Activated CD8-positive, alpha-beta memory T cell treated with anti-CD3 and anti-CD28 coated beads, Interleukin-2, amount 50 U/mL, for 48 hours (primary cell): ENCODE measurements around the gene UGT1A6.
A peak's percentile ranks its signal among the peaks of the same experiment; 100 is the strongest.
"Not testable (repeated sequence)": the region's sequence is repeated elsewhere in the genome, so short reads cannot be mapped to it uniquely, and the experiment has no call there.

Source experiments
- DNase-seq: peaks from one replicate; pipeline ENCODE4 v3.0.0-alpha.2; 2020

UGT1A6 gene

DNA sequence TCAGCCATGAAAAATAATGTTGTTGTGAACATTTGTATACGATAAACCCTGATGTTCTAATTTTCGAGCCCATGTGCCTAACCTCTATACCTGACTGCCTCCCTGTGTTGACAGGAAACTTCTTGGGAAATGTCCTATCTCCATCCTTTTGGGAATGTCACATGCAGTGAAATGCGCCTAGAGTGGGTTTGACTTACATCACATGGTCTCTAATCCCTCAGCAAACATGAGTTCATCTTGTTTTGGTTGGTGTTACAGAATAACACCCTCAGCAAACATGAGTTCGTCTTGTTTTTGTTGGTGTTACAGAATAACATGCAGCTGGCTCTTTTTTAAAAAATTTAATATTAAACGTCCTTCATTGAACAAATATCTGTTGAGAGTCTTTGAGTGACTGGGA lies 4.3 kb upstream of the UGT1A6 start:
- DNase-seq: no peak

- no peak for DNase-seq
Measured at GRCh38 chr2:233689031-233689430, 3.7 kb upstream of the UGT1A6 start.

DNA sequence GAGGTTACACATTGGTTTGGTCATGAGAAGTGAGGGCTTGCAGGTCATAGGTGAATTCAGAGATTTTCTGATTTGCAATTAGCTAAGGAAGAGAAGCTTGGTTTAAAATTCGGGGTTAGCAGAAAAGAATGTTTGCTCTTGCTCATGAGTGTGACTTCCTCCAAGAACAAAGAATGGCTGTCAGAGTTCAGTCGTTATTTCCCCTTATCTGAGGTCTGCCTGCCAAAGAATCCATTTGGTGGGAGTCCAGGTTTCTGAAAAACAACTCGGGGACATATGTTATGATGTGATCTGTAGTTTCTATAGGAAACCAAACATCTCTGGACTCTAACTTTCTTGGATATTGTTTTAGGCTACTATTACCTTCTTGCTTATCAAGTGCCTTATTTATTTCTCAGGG lies 3.2 kb upstream of the UGT1A6 start:
- no peak for DNase-seq

DNA sequence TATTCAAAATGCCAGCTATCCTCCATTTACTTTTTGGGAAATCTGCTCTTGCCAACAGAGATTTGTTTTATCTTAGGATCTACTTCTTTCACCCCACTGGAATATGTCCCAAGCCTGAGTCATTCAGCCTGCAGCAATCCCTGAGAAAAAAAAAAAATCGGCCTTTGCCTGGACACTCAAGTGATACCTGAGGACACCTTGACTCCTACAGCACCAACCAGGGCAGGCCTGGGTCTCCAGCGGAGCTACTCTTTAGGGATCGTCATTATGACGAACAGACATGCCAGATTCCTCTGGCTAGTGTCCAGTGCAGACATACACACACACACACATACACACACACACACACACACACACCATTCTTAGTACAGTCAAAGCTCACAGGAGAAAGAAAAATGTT lies 2.2 kb upstream of the UGT1A6 start:
- no peak for DNase-seq

DNA sequence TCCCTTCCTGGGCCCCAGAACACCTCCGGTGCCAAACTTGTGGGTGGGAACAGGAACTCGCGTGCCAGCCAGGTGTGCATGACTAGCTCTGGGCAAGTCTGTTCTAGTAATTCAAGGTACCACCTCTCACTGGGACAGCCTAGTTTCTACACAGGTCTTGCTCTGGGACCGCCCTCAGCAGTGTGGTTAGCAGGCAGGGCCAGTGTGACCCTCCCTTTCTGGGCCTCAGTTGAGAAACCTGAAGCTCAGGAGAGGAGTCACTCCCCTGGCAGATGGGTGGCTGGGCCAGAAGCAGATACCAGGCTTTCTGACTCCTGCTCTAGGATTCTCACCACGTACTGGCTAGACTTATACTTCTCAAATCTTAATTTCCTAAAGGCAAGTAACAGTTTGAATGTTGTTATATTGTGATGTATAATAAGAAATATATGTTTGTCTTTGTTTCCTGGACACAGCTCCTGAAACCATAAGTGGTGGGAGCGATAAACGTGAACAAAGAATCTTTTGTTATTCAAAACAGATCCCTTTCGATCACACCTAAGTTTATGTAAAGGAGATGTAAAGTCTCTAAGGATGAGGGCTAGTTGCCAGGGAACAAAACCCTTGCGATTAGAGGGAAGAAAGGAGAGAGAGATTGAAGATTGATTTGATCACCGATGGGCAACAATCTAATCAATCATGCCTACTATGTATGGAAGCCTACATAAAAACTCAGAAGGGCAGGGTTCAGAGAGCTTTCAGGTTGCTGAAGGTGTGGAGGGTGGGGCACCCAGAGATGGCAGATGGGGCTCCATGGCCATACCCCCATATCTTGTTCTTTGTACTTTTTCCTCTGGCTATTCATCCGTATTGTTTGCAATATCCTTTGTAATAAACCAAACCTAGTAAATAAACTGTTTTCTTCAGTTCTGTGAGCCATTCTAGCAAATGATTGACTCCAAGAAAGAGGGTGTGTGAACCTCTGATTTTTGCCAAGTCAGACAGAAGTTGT lies 952 bp upstream of the UGT1A6 start:
- DNase-seq: no peak

GRCh38 chr2:233693963-233694362 lies 1.3 kb downstream of the UGT1A6 start:
- DNase-seq: no peak

DNA sequence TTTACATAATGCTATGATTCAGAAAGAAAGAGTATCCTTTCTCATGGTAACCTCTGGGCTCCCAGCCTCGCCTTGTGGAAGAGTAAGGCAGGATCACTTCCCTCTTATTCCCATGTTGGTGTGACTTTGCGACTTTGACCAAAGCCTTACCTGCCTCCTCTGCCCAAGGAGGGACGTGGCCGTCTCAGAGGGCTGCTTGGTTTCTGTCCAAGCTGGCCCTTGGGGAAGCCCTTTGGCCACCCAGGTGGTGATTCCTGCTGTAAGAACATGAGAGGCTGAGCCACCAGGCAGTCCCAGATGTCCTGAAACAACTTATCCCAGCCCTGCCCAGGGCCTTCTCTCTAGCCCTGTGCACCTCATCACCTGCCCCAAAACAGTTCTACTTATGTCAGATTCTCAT lies 6.0 kb downstream of the UGT1A6 start:
- no peak for DNase-seq

DNA sequence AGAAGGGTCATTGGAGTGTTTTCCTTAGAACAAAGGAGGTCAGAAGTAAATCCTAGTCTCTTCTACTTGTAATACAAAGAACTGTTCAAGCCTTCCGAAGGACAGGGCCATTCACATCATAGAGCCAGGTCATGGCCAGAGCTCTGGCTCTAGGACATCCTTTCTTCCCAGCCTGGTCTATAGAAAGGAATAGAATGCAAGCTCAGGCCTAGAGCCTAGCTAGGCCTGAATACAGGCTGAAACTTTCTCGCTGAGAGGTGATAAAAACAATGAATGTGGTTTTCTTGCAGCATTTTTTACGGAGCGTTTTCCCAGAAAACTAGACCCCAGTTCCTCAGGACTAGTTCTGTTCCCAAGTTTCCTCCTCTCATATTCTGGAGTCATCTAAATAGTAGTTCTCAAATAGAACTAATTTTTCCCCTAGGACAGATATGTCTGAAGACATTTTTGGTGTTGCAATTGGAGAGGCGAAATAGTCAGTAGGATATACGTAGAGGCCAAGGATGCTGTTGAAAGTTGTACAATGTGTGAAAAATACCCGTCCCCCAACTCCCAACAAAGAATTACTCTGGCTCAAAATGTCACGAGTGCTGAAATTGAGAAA lies 6.8 kb downstream of the UGT1A6 start:
- DNase-seq: no peak

DNA sequence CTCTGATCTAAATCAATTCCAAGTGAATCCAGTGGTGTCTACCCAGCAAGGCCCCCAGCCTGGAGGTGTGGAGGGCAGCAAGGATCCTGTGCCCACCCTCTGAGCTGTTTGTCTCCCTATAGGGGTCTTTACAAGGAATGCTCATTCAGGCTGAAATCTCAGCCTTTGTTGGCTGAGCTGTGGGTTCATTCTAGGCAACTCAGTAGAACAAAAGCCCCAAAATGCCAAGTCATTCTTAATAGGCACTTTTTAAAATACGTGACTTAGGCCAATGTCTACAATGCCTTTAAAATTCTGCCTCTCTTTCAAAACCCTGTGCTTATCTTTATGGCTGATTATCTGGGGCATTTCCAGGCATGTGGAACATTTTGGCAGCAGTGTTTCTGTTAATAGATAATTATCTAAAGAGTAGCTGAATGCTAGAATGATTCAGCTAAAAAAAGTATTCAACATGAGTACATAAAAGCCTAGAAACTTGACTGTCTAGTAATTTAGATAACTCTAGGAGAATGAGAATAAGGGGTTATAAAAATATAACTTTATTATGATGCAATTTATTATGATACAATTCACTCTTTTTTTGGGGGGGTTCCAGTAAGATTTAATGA lies 7.4 kb downstream of the UGT1A6 start:
- DNase-seq: no peak

DNA sequence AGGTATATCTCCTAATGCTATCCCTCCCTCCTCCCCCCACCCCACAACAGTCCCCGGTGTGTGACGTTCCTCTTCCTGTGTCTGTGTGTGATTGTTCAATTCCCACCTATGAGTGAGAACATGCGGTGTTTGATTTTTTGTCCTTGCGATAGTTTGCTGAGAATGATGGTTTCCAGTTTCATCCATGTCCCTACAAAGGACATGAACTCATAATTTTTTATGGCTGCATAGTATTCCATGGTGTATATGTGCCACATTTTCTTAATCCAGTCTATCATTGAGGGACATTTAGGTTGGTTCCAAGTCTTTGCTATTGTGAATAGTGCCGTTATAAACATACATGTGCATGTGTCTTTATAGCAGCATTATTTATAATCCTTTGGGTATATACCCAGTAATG lies 8.2 kb downstream of the UGT1A6 start:
- DNase-seq: not testable (repeated sequence)

- no peak for DNase-seq
Measured at GRCh38 chr2:233702238-233702637, 9.5 kb downstream of the UGT1A6 start.

DNA sequence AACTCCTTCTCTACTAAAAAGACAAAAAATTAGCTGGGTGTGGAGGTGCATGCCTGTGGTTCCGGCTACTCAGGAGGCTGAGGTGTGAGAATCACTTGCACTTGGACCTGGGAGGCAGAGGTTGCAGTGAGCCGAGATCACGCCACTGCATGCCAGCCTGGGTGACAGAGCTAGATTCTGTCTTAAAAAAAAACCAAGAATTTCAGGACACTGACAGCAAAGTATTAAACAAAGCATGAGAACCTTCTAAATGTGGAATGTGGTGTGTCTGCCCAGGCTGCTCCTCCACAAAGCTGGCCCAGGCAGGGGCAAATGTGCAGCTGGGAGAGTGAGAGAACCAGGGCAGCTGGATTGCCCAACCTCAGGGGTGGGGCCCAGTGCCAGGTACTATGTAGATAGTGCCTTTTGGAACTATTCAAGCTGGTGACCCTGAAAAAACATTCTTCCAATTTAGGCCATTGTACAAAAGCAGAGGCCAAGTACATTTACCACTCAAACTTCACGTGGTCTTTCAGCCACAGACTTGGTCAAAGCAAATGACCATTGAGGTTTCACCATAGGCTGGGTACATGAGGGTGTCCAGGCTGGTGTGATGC lies 13.3 kb downstream of the UGT1A6 start:
- DNase-seq: no peak

DNA sequence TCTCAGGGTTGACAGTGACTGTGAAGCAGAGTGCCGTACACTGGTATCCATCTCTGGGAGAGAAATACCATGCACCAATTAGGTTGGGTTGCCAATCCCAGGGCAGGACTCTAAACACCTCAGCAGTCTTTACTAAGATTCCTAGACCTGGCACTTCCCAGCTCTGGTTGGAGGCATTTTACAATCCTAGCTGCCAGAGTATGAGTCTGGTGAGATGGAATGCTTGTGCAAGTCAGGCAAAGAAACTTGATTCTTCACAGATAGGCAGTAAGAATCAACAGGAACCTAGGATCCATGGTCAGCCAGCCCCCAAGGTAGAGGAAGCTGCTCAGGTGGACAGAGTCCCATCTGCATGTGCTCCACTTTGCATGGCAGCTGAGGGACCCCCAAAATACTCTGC lies 14.0 kb downstream of the UGT1A6 start:
- no peak for DNase-seq

DNA sequence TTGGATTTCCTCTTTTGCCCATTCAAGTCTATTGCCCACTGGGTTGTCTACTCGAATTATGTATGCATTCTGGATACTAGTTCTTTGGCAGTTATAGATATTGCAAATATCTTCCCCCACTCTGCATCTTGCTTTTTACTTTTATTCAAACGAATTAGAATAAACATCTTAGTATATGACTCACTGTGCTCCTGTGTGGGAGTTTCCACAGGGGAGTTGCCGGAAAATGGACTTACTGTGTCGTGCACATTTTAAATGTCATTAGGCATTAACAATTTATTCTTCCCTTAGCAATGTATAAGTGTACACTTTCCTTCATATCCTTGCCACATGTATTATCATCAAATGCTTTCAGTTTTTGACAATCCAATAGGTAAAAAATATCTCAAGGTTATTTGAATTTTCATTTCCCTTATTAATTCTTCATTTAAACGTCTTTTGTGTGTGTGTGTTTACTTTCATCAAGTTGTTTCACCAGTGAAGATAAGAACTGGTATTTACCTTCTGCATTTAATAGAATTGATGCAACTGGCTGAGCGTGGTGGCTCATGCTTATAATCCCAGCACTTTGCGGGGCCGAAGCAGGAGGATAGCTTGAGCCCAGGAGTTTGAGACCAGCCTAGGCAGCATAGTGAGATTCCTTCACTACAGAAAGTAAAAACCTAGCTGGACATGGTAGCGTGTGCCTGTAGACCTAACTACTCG lies 15.4 kb downstream of the UGT1A6 start:
- DNase-seq: no peak

GRCh38 chr2:233708942-233709341 lies 16.3 kb downstream of the UGT1A6 start:
- no peak for DNase-seq

DNA sequence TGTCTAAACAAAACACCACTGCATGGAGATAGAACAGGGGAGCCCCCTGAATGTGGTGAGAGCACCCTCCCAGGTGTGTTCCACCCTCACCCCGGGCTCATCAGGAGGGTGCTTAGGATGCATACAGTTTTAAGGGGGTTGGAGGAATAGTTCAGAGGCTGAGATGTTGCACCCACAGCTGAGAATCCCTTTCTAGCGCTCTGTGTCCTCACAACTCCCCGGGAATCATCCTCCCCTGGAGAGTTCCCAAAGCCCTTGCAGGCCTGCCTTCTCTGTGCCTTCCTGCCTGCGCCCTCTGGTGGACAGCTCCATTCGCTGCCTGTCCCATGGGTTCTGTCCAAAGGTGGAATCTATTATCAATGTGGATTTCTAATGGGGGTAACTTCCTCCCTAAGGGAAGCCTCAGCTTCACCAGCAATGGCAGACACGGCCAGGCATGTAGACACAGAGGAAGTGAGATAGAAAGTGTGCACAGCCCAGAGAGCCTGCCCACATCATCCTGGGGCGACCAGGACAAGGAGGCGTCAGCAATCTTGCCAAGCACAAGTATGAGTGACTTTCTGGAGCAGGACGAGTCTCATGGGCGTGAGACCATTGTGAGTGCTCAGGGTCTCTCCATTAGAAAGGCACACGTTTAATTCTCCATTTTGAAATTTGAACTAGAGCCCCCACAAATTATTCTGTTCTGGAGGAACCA lies 18.8 kb downstream of the UGT1A6 start:
- DNase-seq: peak; percentile 87

DNA sequence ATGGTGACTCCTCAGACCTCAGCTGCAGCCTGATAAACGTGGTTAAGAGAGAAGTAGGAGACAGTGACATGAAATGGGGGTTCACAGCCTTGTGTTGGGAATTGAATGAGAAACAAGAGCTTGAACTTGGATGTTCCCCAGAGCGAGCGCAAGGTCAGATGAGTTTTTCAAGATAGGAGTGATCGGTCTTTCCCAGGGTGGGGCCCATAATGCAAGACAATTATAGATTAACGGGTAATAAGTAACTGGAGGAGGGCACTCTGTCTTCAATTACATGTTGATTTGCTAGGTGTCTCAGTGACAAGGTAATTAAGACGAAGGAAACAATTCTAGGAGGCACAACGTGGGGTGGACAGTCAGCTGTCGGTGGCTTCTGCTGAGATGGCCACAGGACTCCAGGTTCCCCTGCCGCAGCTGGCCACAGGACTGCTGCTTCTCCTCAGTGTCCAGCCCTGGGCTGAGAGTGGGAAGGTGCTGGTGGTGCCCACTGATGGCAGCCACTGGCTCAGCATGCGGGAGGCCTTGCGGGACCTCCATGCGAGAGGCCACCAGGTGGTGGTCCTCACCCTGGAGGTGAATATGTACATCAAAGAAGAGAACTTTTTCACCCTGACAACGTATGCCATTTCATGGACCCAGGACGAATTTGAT lies 20.0 kb downstream of the UGT1A6 start, which contains the start of gene UGT1A5:
UGT1A5 (plus strand) TSS at position 297 of the 651 bp plus-strand sequence; CDS start at position 382, 85 bp downstream.
- DNase-seq: no peak

GRCh38 chr2:233713262-233713615 lies 20.5 kb downstream of the UGT1A6 start:
- DNase-seq: no peak

- no peak for DNase-seq
Measured at GRCh38 chr2:233714121-233714520, 21.4 kb downstream of the UGT1A6 start.

DNA sequence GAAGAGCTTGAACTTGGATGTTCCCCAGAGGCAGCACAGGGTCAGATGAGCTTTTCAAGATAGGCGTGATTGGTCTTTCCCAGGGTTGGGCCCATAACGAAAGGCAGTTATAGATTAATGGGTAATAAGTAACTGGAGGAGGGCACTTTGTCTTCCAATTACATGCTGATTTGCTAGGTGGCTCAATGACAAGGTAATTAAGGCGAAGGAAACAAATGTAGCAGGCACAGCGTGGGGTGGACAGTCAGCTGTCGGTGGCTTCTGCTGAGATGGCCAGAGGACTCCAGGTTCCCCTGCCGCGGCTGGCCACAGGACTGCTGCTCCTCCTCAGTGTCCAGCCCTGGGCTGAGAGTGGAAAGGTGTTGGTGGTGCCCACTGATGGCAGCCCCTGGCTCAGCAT lies 25.9 kb downstream of the UGT1A6 start, which contains the start of gene UGT1A4:
UGT1A4 (plus strand) TSS at position 185 of the 400 bp plus-strand sequence; CDS start at position 270, 85 bp downstream.
- no peak for DNase-seq

- no peak for DNase-seq
Measured at GRCh38 chr2:233728723-233729301, 36.1 kb downstream of the UGT1A6 start, which contains the start of gene UGT1A3. UGT1A3 (plus strand) TSS chr2:233729042; CDS start chr2:233729127, 85 bp downstream.
